HepG2 (cell line): ENCODE measurements around the gene TMEM114. TPM values are rescaled to one million over a fixed set of nuclear protein-coding genes. Genes with fewer than 3 reads are reported as not detected.

ENCODE experiments used
- AHR ChIP-seq: IDR thresholded peaks from 2 replicates; pipeline ENCODE4 v1.6.1; 2018; ENCODE audit warnings: missing genetic modification reagents, missing compliant biosample characterization
- BCL6 ChIP-seq: IDR thresholded peaks from 2 replicates; pipeline ENCODE4 v1.6.1; 2016; ENCODE audit warnings: missing genetic modification reagents, missing compliant biosample characterization
- CEBPB ChIP-seq: IDR thresholded peaks from 2 replicates; pipeline ENCODE4 v1.6.1; 2011; ENCODE audit warnings: low read depth, low read length, improper control_type of control experiment, borderline replicate concordance
- DNMT3B ChIP-seq: conservative IDR thresholded peaks from 2 replicates; pipeline ENCODE4 v1.6.1; 2016; ENCODE audit warnings: missing biosample characterization, control low read depth
- FOXJ3 ChIP-seq: sonication (generic); formaldehyde crosslinking; IDR thresholded peaks from 2 replicates; pipeline ENCODE4 v1.4.0; 2020; ENCODE audit warnings: missing genetic modification reagents, mild to moderate bottlenecking, borderline replicate concordance
- GATAD1 ChIP-seq: IDR thresholded peaks from 2 replicates; pipeline ENCODE4 v1.6.1; 2016; ENCODE audit warnings: missing genetic modification reagents, missing compliant biosample characterization
- NR2F2 ChIP-seq: IDR thresholded peaks from 2 replicates; pipeline ENCODE4 v1.6.1; 2012; ENCODE audit warnings: low read depth, inconsistent platforms, borderline replicate concordance
- POGK ChIP-seq: sonication (generic); formaldehyde crosslinking; conservative IDR thresholded peaks from 2 replicates; pipeline ENCODE4 v1.8.0; 2022; ENCODE audit warnings: mild to moderate bottlenecking, moderate library complexity, missing genetic modification reagents
- RNF219 ChIP-seq: sonication (generic); formaldehyde crosslinking; IDR thresholded peaks from 2 replicates; pipeline ENCODE4 v1.5.0; 2020; ENCODE audit warnings: mild to moderate bottlenecking, missing genetic modification reagents
- SALL1 ChIP-seq: sonication (generic); formaldehyde crosslinking; IDR thresholded peaks from 2 replicates; pipeline ENCODE4 v1.8.0; 2022; ENCODE audit warnings: mild to moderate bottlenecking, missing genetic modification reagents
- SALL2 ChIP-seq: sonication (generic); formaldehyde crosslinking; IDR thresholded peaks from 2 replicates; pipeline ENCODE4 v1.8.1; 2023; ENCODE audit warnings: mild to moderate bottlenecking, missing genetic modification reagents, inconsistent platforms
- SOX13 ChIP-seq, 3 experiments: fragments of 450-650 bp in 1 of 3; sonication (generic) in 1 of 3; formaldehyde crosslinking in 1 of 3; IDR thresholded peaks in 2 of 3; conservative IDR thresholded peaks in 1 of 3; 2 replicates each; pipeline versions ENCODE4 v1.5.0 to v1.6.1; 2016 to 2020; ENCODE audit warnings: antibody characterized with exemption in 1 of 3, mild to moderate bottlenecking in 1 of 3, missing compliant biosample characterization in 1 of 3, missing genetic modification reagents in 1 of 3, moderate library complexity in 1 of 3
- ZFP91 ChIP-seq: sonication (generic); formaldehyde crosslinking; IDR thresholded peaks from 2 replicates; pipeline ENCODE4 v1.9.0; 2022; ENCODE audit warnings: missing genetic modification reagents, mild to moderate bottlenecking, borderline replicate concordance
- ZKSCAN8 ChIP-seq: IDR thresholded peaks from 2 replicates; pipeline ENCODE4 v1.6.1; 2016; ENCODE audit warnings: borderline replicate concordance, missing genetic modification reagents, missing compliant biosample characterization
- ZMAT3 ChIP-seq: sonication (generic); formaldehyde crosslinking; conservative IDR thresholded peaks from 2 replicates; pipeline ENCODE4 v1.7.0; 2021; ENCODE audit warnings: missing genetic modification reagents
- ZNF136 ChIP-seq: sonication (generic); formaldehyde crosslinking; IDR thresholded peaks from 2 replicates; pipeline ENCODE4 v1.8.1; 2022; ENCODE audit warnings: low read depth, mild to moderate bottlenecking, moderate library complexity, missing genetic modification reagents
- ZNF230 ChIP-seq: sonication (generic); formaldehyde crosslinking; IDR thresholded peaks from 2 replicates; pipeline ENCODE4 v1.4.0; 2020; ENCODE audit warnings: mild to moderate bottlenecking, missing genetic modification reagents
- ZNF362 ChIP-seq: sonication (generic); formaldehyde crosslinking; IDR thresholded peaks from 2 replicates; pipeline ENCODE4 v1.4.0; 2020; ENCODE audit warnings: missing genetic modification reagents, mild to moderate bottlenecking, borderline replicate concordance
- ZNF530 ChIP-seq: sonication (generic); formaldehyde crosslinking; IDR thresholded peaks from 2 replicates; pipeline ENCODE4 v1.5.0; 2020; ENCODE audit warnings: low read depth, mild to moderate bottlenecking, missing genetic modification reagents
- ZNF556 ChIP-seq: sonication (generic); formaldehyde crosslinking; IDR thresholded peaks from 2 replicates; pipeline ENCODE4 v1.4.0; 2020; ENCODE audit warnings: mild to moderate bottlenecking, missing genetic modification reagents, borderline replicate concordance
- ZNF891 ChIP-seq: sonication (generic); formaldehyde crosslinking; IDR thresholded peaks from 2 replicates; pipeline ENCODE4 v1.5.0; 2020; ENCODE audit warnings: mild to moderate bottlenecking, missing genetic modification reagents
- polyA plus RNA-seq, 8 experiments: library from polyadenylated mRNA; depleted of rRNA in 3 of 8; stranded (reverse) in 7 of 8; unstranded in 1 of 8; fragments of >200 nt; fragmentation: Illumina TruSeq in 4 of 8; extraction: Trizol in 4 of 8; gene quantifications; 2 replicates each; pipeline versions ENCODE4 v1.2.1 to v1.2.3, GENCODE V29; 2011 to 2016; ENCODE audit warnings: low read depth in 4 of 8, missing spikeins in 1 of 8, mixed read lengths in 1 of 8; ENCODE audit not compliant: insufficient read depth in 1 of 8
- total RNA-seq, 5 experiments: library from RNA; depleted of rRNA; stranded (reverse); fragments of >200 nt; fragmentation: Illumina TruSeq; extraction: Trizol; gene quantifications; 2 replicates each; pipeline ENCODE4 v1.2.3, GENCODE V29; 2016; ENCODE audit warnings: low read depth in 1 of 5

Gene TMEM114
- total and polyA plus RNA-seq, 2 of the 13 experiments (the other 11 are each of a cell fraction or from before 2014, with no cell fraction given) = not detected

- peak; percentile 55; the same call in 1 of the 2 replicates for TF ChIP-seq FOXJ3 (CRISPR knock-in tag)
- no peak for TF ChIP-seq ZNF530 (CRISPR knock-in tag)
- no peak for TF ChIP-seq SOX13 (IDR thresholded peaks at IDR 0.05)
- TF ChIP-seq SOX13 (CRISPR knock-in tag; conservative IDR thresholded peaks at IDR 0.05 in 1 of 2, IDR thresholded peaks at IDR 0.05 in 1 of 2) = peak in 1 of 2 experiments; percentile 59; a peak in 2 of 4 replicates
- no peak for TF ChIP-seq DNMT3B (CRISPR knock-in tag)
- TF ChIP-seq CEBPB = 0 out of 2 replicates have a peak, but pooled peaks have one; percentile 0
- peak; percentile 46; the same call in 1 of the 2 replicates for TF ChIP-seq SALL2
- peak; percentile 34; the same call in 1 of the 2 replicates for TF ChIP-seq GATAD1
- TF ChIP-seq ZNF230 (CRISPR knock-in tag) = peak; percentile 85
- TF ChIP-seq BCL6 (CRISPR knock-in tag) = peak; percentile 24; the same call in 1 of the 2 replicates
- peak; percentile 70; the same call in 1 of the 2 replicates for TF ChIP-seq ZMAT3
- TF ChIP-seq RNF219 = no peak
- TF ChIP-seq ZNF556 (CRISPR knock-in tag) = peak; percentile 43; the same call in 1 of the 2 replicates
- no peak; the same call in 1 of the 2 replicates for TF ChIP-seq NR2F2
- peak; percentile 89; the same call in 1 of the 2 replicates for TF ChIP-seq ZNF362 (CRISPR knock-in tag)
- peak; percentile 67; the same call in 1 of the 2 replicates for TF ChIP-seq AHR
- TF ChIP-seq SALL1 (CRISPR knock-in tag) = peak; percentile 88
- peak; percentile 92; the same call in 1 of the 2 replicates for TF ChIP-seq ZKSCAN8 (CRISPR knock-in tag)
- TF ChIP-seq ZFP91 = peak; percentile 84
- TF ChIP-seq ZNF136 (CRISPR knock-in tag) = 0 out of 2 replicates have a peak, but pooled peaks have one; percentile 30
- TF ChIP-seq POGK = peak; percentile 84; the same call in 1 of the 2 replicates
- peak; percentile 32; the same call in 1 of the 2 replicates for TF ChIP-seq ZNF891
Observed at GRCh38 chr16:8567355-8568230, 22.7 kb downstream of the TMEM114 start (continued).
